M059J (cell line): ENCODE results near the gene ATP2C2. TPM values are rescaled to one million over a fixed set of nuclear protein-coding genes. Genes with fewer than 3 reads are reported as not detected.

Experiments used
- DNase-seq: peaks from one replicate; pipeline ENCODE4 v3.0.0-alpha.2; 2012; ENCODE audit warnings: low read depth
- total RNA-seq: library from RNA; depleted of rRNA; stranded (reverse); fragments of >200 nt; shearing (Covaris generic); gene quantifications from 2 replicates; pipeline ENCODE4 v1.2.3, GENCODE V29; 2014

The ATP2C2 gene
- total RNA-seq, 1 experiment from 2014 or later, result 0.07 TPM

DNA sequence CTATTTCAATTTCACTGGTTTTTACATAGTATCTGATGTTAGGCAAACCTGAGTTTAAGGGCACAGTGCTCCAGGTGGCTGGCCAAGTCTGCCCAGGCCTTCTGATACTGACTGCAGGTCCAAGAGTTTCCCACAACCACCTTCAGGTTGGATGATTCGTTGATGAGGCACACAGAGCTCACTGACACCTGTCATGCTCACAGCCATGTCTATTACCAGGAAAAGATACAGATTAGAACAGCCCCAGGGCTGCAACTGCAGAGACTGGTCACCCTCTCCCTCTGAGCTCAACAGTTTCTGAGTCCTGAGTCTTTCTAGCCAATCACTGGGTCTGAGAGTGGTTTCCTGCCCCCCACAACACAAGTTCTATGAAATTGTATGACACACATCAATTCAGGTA lies 98.9 kb downstream of the ATP2C2 start:
- DNase-seq, result peak; percentile 35

- no peak for DNase-seq
Measured at GRCh38 chr16:84467709-84468108, 99.4 kb downstream of the ATP2C2 start.

GRCh38 chr16:84471316-84471715 lies 103.0 kb downstream of the ATP2C2 start:
- DNase-seq, result no peak

- DNase-seq, result no peak
Measured at GRCh38 chr16:84471966-84472365, 103.6 kb downstream of the ATP2C2 start.

DNA sequence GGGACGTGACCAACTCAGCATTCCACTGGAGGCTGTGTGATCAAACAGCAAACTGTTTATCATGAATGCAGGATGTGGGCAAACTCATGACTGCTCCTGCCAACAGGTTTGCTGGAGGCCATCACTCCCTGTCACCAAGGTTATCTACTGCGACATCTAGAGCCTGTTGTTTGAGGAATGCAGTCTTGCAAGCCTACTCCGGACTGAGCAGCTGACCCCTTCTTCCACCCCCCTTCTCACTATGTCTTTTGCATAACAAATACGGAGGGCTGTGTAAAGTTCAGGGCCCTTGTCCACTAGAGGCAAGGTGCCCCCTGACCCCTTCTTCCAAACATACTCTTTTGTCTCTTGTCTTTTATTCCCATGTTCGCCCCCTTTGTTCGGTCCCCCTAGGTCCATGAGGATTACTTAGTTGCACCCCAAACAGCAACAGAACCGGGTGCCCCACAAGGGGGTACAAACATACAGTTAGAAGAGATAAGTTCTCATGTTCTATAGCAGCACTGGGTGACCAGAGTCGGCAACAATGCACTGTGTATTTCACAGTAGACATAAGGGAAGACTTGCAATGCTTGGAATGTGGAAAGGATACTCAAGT lies 107.4 kb downstream of the ATP2C2 start:
- DNase-seq, result peak; percentile 60

- DNase-seq, result no peak
Measured at GRCh38 chr16:84476401-84476800, 108.1 kb downstream of the ATP2C2 start.

DNA sequence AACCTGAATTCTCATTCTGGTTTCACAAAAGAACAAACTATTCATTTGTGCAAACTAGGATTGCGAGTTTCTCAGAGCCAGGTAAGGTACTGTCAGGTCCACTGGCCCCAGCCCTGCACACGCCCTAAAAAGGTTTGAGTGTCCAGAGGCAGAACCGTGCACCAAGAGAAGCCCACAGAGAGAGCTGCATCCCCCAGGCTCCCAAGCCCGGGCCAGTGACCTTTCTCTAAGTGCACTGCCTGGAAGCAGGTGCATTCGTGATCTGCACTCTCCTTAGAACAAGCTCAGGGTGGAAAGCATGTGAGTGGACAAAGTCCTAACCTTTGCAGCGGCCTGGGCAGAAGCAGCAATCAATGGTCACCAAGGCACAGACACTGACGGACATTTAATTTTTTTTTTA lies 109.3 kb downstream of the ATP2C2 start:
- DNase-seq, result no peak

GRCh38 chr16:84478172-84478947 lies 110.0 kb downstream of the ATP2C2 start:
- peak; percentile 79 for DNase-seq

GRCh38 chr16:84479716-84480450 lies 111.5 kb downstream of the ATP2C2 start:
- DNase-seq, result no peak

DNA sequence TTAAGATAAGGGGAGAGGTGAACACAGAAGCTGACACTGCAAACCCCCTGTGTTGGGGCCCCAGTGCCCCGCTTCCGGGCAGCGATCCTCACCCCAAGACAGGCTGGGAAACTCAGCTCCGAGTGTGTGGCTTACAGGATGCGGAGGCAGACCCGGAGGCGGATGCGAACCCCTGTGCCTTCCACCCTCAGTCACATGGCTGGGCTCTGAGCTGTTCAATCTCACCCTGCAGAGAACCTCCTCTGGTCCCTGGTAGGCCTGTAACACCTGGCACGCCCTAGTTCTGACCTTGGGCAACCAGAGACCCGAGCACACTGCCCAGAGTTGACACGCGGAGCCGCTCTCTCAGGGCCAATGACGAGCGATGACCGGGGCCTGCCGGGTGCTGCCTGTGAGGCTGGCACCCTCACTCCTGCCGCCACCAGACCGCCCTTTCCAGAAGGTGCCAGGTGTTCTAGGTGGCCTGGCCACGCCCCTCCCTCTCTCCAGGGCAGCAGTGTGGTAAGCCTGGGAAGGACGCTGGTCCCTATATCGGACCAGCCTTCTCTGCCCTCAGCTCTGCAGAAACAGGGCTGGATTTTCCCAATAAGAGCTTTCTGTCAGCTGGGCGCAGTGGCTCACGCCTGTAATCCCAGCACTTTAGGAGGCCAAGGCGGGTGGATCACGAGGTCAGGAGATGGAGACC lies 112.9 kb downstream of the ATP2C2 start:
- DNase-seq, result no peak

- DNase-seq, result no peak
Measured at GRCh38 chr16:84482001-84482891, 113.9 kb downstream of the ATP2C2 start.

GRCh38 chr16:84482951-84483881 lies 114.9 kb downstream of the ATP2C2 start:
- no peak for DNase-seq

- no peak for DNase-seq
Measured at GRCh38 chr16:84483882-84484565, 115.7 kb downstream of the ATP2C2 start.

GRCh38 chr16:84484579-84485254 lies 116.4 kb downstream of the ATP2C2 start:
- peak; percentile 35 for DNase-seq

- DNase-seq, result no peak
Measured at GRCh38 chr16:84485255-84486010, 117.1 kb downstream of the ATP2C2 start.

DNA sequence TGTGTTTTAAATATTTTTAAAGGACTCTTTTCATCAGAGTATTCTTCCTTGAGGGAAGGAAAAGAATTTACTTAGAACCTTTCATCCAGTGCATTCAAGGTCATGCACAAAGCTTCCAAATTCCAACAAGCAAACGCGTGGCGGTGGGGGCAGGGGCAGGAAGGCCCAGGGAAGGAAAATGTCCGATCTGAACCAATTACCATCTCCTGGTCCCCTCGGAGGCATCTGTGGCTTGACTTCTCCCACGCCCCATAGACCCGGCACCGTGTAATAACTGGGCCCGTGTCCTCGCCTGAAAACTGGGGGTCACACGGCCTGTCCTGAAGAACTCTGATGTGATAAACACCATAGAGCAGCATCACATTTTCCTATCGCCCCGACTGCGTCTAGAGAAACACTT lies 117.8 kb downstream of the ATP2C2 start:
- no peak for DNase-seq

DNA sequence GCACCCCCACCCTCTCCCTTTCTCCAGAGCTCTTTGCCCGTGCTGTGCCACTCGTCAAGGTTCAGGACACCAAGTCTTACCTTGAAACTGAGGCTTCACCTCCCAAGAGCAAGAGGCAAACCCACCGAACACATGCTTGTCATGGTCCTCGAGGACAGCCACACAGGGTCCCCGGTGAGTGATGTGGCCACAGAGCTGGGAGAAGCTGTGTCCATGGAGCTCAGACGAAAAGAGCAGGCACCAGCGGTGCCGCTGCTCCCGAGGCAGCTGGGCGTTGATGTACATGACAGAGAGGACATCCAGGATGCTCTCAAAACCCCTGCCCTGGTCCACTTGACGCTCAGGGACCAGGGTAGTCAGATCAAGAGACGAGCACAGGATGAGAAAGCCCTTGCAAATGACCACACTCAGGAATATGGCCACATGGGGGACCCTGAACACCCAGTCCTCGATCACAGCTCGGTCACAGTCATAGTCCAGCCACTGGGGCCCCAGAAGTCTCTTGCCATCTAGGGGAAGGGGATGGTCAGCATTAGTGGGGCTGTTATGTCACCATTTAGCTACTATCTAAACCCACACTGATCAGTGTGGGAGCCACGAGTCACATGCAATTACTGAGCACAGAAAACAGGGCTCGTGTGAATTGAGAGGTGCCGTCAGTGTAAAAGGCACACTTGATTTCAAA lies 118.4 kb downstream of the ATP2C2 start:
- no peak for DNase-seq

DNA sequence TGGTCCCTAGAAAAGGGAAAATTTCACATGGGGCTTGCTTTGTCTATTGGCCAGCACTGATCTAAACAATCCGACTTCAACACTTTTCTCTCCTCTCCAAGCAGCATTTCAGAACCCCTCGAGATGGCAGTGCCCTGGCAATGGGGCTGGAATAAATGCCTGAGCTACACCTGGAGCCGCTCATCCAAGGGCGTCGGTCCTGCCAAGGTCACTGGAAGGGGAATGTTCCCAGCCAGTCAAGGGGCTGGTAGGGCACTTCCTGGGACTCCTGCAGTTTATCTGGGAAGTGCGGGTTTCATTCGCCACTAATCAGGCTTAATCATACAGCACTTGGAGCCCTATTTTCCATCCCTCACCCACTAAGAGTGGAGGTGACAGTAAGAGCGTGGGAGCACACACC lies 119.0 kb downstream of the ATP2C2 start:
- no peak for DNase-seq
